ENCODE measurements around the gene INTS6L.

The INTS6L gene, protein sequence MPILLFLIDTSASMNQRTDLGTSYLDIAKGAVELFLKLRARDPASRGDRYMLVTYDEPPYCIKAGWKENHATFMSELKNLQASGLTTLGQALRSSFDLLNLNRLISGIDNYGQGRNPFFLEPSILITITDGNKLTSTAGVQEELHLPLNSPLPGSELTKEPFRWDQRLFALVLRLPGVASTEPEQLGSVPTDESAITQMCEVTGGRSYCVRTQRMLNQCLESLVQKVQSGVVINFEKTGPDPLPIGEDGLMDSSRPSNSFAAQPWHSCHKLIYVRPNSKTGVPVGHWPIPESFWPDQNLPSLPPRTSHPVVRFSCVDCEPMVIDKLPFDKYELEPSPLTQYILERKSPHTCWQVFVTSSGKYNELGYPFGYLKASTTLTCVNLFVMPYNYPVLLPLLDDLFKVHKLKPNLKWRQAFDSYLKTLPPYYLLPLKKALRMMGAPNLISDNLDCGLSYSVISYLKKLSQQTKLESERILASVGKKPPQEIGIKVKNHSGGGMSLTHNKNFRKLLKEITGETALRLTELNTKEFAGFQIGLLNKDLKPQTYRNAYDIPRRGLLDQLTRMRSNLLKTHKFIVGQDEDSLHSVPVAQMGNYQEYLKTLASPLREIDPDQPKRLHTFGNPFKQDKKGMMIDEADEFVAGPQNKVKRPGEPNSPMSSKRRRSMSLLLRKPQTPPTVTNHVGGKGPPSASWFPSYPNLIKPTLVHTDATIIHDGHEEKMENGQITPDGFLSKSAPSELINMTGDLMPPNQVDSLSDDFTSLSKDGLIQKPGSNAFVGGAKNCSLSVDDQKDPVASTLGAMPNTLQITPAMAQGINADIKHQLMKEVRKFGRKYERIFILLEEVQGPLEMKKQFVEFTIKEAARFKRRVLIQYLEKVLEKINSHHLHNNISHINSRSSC

DNA sequence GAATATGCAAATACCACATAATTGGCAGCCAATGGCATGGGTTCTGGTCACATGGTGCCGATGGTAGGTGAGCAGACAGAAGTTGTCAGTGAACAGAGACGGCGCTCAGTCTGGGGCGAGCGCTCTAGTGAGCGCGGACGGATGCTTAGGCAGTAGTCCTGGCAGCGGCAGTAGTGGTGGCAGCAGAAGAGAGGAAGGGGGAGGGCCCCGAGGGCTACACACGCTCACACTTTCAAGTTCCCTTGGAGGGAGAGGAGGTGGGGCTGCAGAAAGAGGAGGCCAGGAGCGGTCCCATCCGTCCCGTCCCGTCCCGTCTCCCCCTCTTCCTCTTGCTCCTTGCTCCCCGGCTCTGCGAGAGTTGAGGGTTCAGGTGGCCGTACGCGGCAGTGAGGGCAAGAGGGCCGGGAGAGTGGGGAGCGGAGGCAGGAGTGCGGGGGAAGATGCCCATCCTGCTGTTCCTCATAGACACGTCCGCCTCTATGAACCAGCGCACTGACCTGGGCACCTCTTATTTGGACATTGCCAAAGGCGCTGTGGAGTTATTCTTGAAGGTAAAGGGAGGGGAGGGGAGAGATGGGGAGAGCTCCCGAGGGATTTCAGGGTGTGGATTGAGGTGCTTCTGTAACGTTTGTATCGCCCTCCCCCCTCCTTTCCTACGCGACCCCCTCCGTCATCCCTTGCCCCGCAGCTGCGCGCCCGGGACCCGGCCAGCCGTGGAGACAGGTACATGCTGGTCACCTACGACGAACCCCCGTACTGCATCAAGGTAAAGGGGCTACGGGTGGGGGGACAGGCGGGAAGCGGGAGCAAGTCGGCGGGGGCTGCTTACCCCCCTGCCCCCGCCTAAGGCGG, at the start of gene INTS6L:
INTS6L (plus strand) TSS at position 108 of the 852 bp plus-strand sequence; CDS start at position 441, 333 bp downstream.
- Mint-ChIP-seq H3K36me3 (ENCODE audit: low read depth) (peaks cover 6% of the 10 kb centered on the region), H3K9me3 (peaks cover 33% of the 10 kb centered on the region), H3K27me3 (ENCODE audit: low read depth, poor library complexity) (no peaks in the 10 kb centered on the region), H3K27ac (peak within 1 kb of the TSS; percentile 98), H3K4me1 (peaks cover 35% of the 10 kb centered on the region), H3K4me3 (peak within 1 kb of the TSS; percentile 96)
- peak; percentile 70 for DNase-seq
- TF ChIP-seq, protein P1, sequence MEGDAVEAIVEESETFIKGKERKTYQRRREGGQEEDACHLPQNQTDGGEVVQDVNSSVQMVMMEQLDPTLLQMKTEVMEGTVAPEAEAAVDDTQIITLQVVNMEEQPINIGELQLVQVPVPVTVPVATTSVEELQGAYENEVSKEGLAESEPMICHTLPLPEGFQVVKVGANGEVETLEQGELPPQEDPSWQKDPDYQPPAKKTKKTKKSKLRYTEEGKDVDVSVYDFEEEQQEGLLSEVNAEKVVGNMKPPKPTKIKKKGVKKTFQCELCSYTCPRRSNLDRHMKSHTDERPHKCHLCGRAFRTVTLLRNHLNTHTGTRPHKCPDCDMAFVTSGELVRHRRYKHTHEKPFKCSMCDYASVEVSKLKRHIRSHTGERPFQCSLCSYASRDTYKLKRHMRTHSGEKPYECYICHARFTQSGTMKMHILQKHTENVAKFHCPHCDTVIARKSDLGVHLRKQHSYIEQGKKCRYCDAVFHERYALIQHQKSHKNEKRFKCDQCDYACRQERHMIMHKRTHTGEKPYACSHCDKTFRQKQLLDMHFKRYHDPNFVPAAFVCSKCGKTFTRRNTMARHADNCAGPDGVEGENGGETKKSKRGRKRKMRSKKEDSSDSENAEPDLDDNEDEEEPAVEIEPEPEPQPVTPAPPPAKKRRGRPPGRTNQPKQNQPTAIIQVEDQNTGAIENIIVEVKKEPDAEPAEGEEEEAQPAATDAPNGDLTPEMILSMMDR (IDR thresholded peaks at IDR 0.05), result no peak

DNA sequence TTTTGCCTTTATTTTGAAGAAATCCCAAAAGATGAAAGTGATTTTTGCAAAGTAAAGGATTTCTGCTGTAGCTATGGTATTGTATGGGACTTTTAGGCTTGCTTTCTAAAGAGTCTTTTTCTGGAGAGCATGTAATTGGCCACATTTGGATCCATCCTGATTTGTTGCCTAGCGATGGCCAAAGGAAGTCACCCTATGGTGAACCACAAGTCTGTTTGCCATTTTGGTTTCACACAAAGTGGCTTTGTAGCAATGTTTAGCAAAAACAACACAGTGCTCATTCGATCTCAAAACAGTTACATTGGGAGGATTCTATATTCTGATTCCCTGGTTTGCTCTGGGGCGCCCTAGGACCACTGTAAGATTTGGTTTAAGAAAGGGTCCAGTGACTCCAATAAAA, 44.1 kb upstream of the INTS6L start:
- H3K9me3 Mint-ChIP-seq, result peaks cover 5% of the 10 kb centered on the region
- no peak for DNase-seq
- H3K4me3 Mint-ChIP-seq, result no peak overlapping the region
- no peak overlapping the region for H3K27ac Mint-ChIP-seq
- no peaks in the 10 kb centered on the region for H3K27me3 Mint-ChIP-seq (ENCODE audit: low read depth, poor library complexity)
- H3K36me3 Mint-ChIP-seq (ENCODE audit: low read depth), result no peaks in the 10 kb centered on the region
- no peaks in the 10 kb centered on the region for H3K4me1 Mint-ChIP-seq
- TF ChIP-seq, protein P1 (IDR thresholded peaks at IDR 0.05), result no peak

GRCh38 chrX:135477576-135477975, 42.9 kb upstream of the INTS6L start:
- Mint-ChIP-seq H3K36me3 (ENCODE audit: low read depth) (no peaks in the 10 kb centered on the region), H3K4me3 (no peak overlapping the region), H3K27me3 (ENCODE audit: low read depth, poor library complexity) (no peaks in the 10 kb centered on the region), H3K4me1 (no peaks in the 10 kb centered on the region), H3K27ac (no peak overlapping the region), H3K9me3 (peaks cover 10% of the 10 kb centered on the region)
- TF ChIP-seq, protein P1 (IDR thresholded peaks at IDR 0.05), result peak; percentile 36
- peak; percentile 35 for DNase-seq

DNA sequence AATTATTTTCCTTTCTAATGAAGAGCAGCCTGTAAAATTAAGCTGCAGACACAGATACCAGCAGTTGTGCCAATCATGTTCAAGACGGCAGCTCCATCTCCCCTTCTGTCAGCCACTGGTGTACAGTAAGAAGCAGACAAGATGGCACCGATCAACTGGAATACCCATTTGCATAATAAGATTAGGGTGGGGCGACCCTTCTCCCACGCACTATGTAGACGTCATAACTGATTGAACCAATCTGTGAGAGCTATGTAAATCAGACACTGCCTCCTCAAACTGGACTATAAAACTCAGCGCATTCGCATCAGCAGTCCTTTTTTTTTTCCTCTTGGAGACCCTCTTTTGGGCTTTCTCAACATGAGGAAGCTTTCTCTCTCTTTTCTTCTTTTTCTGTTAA, 40.4 kb upstream of the INTS6L start:
- Mint-ChIP-seq H3K4me3 (no peak overlapping the region), H3K9me3 (peaks cover 14% of the 10 kb centered on the region), H3K27ac (no peak overlapping the region), H3K36me3 (ENCODE audit: low read depth) (no peaks in the 10 kb centered on the region), H3K27me3 (ENCODE audit: low read depth, poor library complexity) (no peaks in the 10 kb centered on the region), H3K4me1 (no peaks in the 10 kb centered on the region)
- no peak for DNase-seq
- TF ChIP-seq, protein P1 (IDR thresholded peaks at IDR 0.05), result no peak

GRCh38 chrX:135481696-135482179, 38.7 kb upstream of the INTS6L start:
- Mint-ChIP-seq H3K36me3 (ENCODE audit: low read depth) (no peaks in the 10 kb centered on the region), H3K9me3 (peaks cover 14% of the 10 kb centered on the region), H3K4me3 (no peak overlapping the region), H3K27ac (no peak overlapping the region), H3K27me3 (ENCODE audit: low read depth, poor library complexity) (no peaks in the 10 kb centered on the region), H3K4me1 (no peaks in the 10 kb centered on the region)
- DNase-seq, result no peak
- TF ChIP-seq, protein P1 (IDR thresholded peaks at IDR 0.05), result no peak

Data from nephron progenitor cell (in vitro differentiated cells).